Testis (tissue), 2 donors: ENCODE measurements around the gene TCF4.

Experiments used
- POLR2A ChIP-seq: fragments of 450-650 bp; IDR thresholded peaks from one replicate; pipeline ENCODE4 v1.6.1; 2017; ENCODE audit warnings: antibody characterized with exemption, mild to moderate bottlenecking, moderate library complexity
- TF ChIP-seq, protein P1 (sequence below), 3 experiments: fragments of 450-650 bp in 2 of 3; fragments of 200-600 bp in 1 of 3; sonication (generic) in 1 of 3; IDR thresholded peaks; one replicate each; pipeline ENCODE4 v1.5.1; 2016 to 2019; ENCODE audit warnings: antibody characterized with exemption in 3 of 3, mild to moderate bottlenecking in 2 of 3, moderate library complexity in 1 of 3

GRCh38 chr18:55515941-55516710 is 71.9 kb downstream of the TCF4 start:
- TF ChIP-seq, protein P1, sequence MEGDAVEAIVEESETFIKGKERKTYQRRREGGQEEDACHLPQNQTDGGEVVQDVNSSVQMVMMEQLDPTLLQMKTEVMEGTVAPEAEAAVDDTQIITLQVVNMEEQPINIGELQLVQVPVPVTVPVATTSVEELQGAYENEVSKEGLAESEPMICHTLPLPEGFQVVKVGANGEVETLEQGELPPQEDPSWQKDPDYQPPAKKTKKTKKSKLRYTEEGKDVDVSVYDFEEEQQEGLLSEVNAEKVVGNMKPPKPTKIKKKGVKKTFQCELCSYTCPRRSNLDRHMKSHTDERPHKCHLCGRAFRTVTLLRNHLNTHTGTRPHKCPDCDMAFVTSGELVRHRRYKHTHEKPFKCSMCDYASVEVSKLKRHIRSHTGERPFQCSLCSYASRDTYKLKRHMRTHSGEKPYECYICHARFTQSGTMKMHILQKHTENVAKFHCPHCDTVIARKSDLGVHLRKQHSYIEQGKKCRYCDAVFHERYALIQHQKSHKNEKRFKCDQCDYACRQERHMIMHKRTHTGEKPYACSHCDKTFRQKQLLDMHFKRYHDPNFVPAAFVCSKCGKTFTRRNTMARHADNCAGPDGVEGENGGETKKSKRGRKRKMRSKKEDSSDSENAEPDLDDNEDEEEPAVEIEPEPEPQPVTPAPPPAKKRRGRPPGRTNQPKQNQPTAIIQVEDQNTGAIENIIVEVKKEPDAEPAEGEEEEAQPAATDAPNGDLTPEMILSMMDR (IDR thresholded peaks at IDR 0.05) = no peak
- no peak for TF ChIP-seq POLR2A
